ENCODE measurements around the gene OSBP2.

DNA sequence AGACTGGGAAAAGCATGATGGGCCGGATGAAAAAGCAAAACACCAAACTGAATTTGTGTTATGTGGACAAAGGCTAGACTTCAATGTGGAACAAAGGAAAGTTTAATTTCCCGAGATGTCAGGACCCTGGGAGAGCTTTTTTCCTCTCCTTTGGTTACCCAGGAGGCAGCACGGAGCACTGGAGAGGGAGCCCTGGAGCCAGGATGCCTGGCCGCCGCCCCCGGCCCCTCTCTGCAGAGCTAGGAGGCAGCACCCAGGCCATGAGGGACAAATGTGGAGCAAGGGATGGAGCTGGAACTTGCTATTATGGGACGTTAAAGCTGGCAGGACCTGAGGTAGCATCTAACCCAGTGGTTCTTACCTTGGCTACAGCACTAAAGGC is 165.0 kb downstream of the OSBP2 start:
- TF ChIP-seq, protein P1, sequence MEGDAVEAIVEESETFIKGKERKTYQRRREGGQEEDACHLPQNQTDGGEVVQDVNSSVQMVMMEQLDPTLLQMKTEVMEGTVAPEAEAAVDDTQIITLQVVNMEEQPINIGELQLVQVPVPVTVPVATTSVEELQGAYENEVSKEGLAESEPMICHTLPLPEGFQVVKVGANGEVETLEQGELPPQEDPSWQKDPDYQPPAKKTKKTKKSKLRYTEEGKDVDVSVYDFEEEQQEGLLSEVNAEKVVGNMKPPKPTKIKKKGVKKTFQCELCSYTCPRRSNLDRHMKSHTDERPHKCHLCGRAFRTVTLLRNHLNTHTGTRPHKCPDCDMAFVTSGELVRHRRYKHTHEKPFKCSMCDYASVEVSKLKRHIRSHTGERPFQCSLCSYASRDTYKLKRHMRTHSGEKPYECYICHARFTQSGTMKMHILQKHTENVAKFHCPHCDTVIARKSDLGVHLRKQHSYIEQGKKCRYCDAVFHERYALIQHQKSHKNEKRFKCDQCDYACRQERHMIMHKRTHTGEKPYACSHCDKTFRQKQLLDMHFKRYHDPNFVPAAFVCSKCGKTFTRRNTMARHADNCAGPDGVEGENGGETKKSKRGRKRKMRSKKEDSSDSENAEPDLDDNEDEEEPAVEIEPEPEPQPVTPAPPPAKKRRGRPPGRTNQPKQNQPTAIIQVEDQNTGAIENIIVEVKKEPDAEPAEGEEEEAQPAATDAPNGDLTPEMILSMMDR (IDR thresholded peaks at IDR 0.05) = no peak
- no peak for TF ChIP-seq ZFX (IDR thresholded peaks at IDR 0.05; ENCODE audit: borderline replicate concordance)

All from 22Rv1 (cell line).